AML-193 (cell line): ENCODE measurements around the gene KCNN3.

ENCODE experiments used
- DNase-seq, 2 experiments: peaks; one replicate each; lab custom pipeline; 2025; lab: John Stamatoyannopoulos, UW

KCNN3 gene

GRCh38 chr1:154840269-154841176, 29.6 kb downstream of the KCNN3 start:
- DNase-seq = no peak

- no peak for DNase-seq
Observed at GRCh38 chr1:154839691-154840090, 30.4 kb downstream of the KCNN3 start.

GRCh38 chr1:154838988-154839387, 31.1 kb downstream of the KCNN3 start:
- no peak for DNase-seq

- DNase-seq = no peak
Observed at GRCh38 chr1:154838461-154838860, 31.6 kb downstream of the KCNN3 start.

- DNase-seq = no peak
Observed at GRCh38 chr1:154837672-154838171, 32.4 kb downstream of the KCNN3 start.

GRCh38 chr1:154837034-154837671, 32.9 kb downstream of the KCNN3 start:
- no peak for DNase-seq

GRCh38 chr1:154835531-154836324, 34.4 kb downstream of the KCNN3 start:
- DNase-seq = no peak

- no peak for DNase-seq
Observed at GRCh38 chr1:154833841-154834240, 36.2 kb downstream of the KCNN3 start.

- DNase-seq = no peak
Observed at GRCh38 chr1:154833209-154833608, 36.9 kb downstream of the KCNN3 start.

- no peak for DNase-seq
Observed at GRCh38 chr1:154832384-154832783, 37.7 kb downstream of the KCNN3 start.

- DNase-seq = no peak
Observed at GRCh38 chr1:154831462-154831861, 38.6 kb downstream of the KCNN3 start.

GRCh38 chr1:154829062-154829461, 41.0 kb downstream of the KCNN3 start:
- no peak for DNase-seq

- no peak for DNase-seq
Observed at GRCh38 chr1:154824179-154825000, 45.7 kb downstream of the KCNN3 start.

GRCh38 chr1:154822717-154823116, 47.4 kb downstream of the KCNN3 start:
- DNase-seq = no peak

- no peak for DNase-seq
Observed at GRCh38 chr1:154822233-154822632, 47.8 kb downstream of the KCNN3 start.

- no peak for DNase-seq
Observed at GRCh38 chr1:154821083-154821482, 49.0 kb downstream of the KCNN3 start.

GRCh38 chr1:154820646-154821045, 49.4 kb downstream of the KCNN3 start:
- DNase-seq = no peak

- peak in 1 of 2 experiments; percentile 6 for DNase-seq
Observed at GRCh38 chr1:154819628-154820590, 50.2 kb downstream of the KCNN3 start.

GRCh38 chr1:154818911-154819310, 51.2 kb downstream of the KCNN3 start:
- no peak for DNase-seq

GRCh38 chr1:154816937-154817336, 53.1 kb downstream of the KCNN3 start:
- DNase-seq = no peak
